ENCODE results near the gene AKIRIN2. TPM values are rescaled to one million over a fixed set of nuclear protein-coding genes. Genes with fewer than 3 reads are reported as not detected.

AKIRIN2 gene
- total and polyA plus RNA-seq, 8 donors, result 7.3 to 20.1 (median 10.2) TPM

DNA sequence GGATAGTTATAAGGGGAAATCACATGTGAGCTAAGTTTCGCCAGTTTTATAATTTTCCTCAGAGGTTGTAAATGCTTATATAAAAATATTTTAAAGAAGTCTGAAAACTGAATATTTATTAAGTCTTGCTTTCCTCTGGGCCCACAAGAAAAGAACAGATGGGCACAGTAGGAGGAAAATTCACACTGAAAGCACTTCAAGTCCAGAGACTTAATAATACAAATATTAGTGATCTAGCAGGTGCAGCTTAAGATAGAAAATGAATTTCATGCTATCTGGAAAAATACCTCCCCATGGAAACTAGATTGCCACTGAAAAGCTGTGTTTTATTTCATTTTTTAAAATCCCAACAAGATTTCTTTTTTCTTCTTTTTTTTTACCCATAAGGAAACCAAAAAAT, 64.9 kb downstream of the AKIRIN2 start:
- no peak overlapping the region for H3K27ac ChIP-seq
- FAIRE-seq (no peak), ATAC-seq (no peak), DNase-seq (no peak)
- H3K36me3 ChIP-seq, result peaks cover 0 to 5% (median 0%) of the 10 kb centered on the region in 3 donors
- H3K27me3 ChIP-seq, result no peaks in the 10 kb centered on the region
- no peaks in the 10 kb centered on the region for H3K4me1 ChIP-seq
- H3K4me3 ChIP-seq, result no peak overlapping the region
- TF ChIP-seq CTCF (IDR thresholded peaks at IDR 0.05), result no peak
- WGBS, 2 donors, result 96 to 97% methylated on average over 1 of the region's 1 CpG
- intact Hi-C loops (cut with DNase I), result no loop called here
- no peaks in the 10 kb centered on the region for H3K9me3 ChIP-seq

- no peaks in the 10 kb centered on the region for H3K4me1 ChIP-seq
- H3K27ac ChIP-seq, result no peak overlapping the region
- intact Hi-C loops (cut with DNase I), result no loop called here
- peaks cover 0 to 5% (median 0%) of the 10 kb centered on the region in 3 donors for H3K36me3 ChIP-seq
- ATAC-seq (no peak), FAIRE-seq (no peak), DNase-seq (no peak)
- no peaks in the 10 kb centered on the region for H3K9me3 ChIP-seq
- WGBS, 2 donors, result 84 to 93% methylated on average over 1 of the region's 1 CpG
- H3K4me3 ChIP-seq, result no peak overlapping the region
- TF ChIP-seq CTCF (IDR thresholded peaks at IDR 0.05), result no peak
- H3K27me3 ChIP-seq, result no peaks in the 10 kb centered on the region
These were observed 65.7 kb downstream of the AKIRIN2 start for GRCh38 chr6:87636315-87636714.

DNA sequence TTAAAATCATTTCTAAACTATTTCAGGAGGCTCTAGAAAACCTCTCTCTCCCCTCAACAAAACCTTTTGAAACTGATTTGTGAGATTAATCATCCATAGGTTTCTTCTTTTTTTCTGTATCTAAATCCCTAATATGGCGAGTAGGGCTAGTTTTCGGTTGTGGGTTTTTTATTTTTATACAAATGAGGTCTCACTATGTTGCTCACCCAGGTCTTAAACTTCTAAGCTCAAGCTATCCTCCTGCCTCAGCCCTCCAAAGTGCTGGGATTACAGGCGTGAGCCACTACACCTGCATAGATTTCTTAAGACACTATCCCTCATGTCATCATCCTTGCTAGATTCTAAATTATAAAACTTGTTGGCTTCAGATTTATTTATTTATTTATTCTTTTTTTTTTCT, 68.2 kb downstream of the AKIRIN2 start:
- H3K4me1 ChIP-seq, result no peaks in the 10 kb centered on the region
- no peak overlapping the region for H3K4me3 ChIP-seq
- no peak for TF ChIP-seq CTCF (IDR thresholded peaks at IDR 0.05)
- no peaks in the 10 kb centered on the region for H3K27me3 ChIP-seq
- intact Hi-C loops (cut with DNase I), result no loop called here
- FAIRE-seq, result no peak
- 92 to 96% methylated on average over 3 of the region's 3 CpGs for WGBS, 2 donors
- no peak for DNase-seq
- no peak overlapping the region for H3K27ac ChIP-seq
- no peak for ATAC-seq
- H3K9me3 ChIP-seq, result no peaks in the 10 kb centered on the region
- H3K36me3 ChIP-seq, result peaks cover 0 to 5% (median 0%) of the 10 kb centered on the region in 3 donors

DNA sequence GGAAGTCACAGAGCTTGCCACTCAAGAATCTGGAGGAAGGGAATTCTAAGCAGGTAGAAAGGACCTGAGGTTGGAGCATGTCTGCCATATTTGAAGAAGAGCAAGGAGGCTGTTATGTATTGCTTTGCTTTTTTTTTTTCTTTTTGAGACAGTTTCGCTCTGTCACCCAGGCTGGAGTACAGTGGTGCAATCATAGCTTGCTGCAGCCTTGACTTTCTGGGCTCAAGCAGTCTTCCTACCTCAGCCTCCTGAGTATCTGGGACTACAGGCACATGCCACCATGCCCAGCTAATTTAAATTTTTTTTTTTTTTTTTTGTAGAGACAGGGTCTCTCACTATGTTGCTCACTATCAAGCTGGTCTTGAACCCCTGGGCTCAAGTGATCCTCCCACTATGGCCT, 71.3 kb downstream of the AKIRIN2 start:
- intact Hi-C loops (cut with DNase I), result no loop called here
- FAIRE-seq (no peak), DNase-seq (no peak), ATAC-seq (no peak)
- WGBS, 2 donors, result 100% methylated on average over 1 of the region's 1 CpG
- Histone ChIP-seq H3K27me3 (no peaks in the 10 kb centered on the region), H3K4me1 (no peaks in the 10 kb centered on the region), H3K9me3 (no peaks in the 10 kb centered on the region), H3K27ac (no peak overlapping the region), H3K36me3 (no peaks in the 10 kb centered on the region), H3K4me3 (no peak overlapping the region)
- no peak for TF ChIP-seq CTCF (IDR thresholded peaks at IDR 0.05)

DNA sequence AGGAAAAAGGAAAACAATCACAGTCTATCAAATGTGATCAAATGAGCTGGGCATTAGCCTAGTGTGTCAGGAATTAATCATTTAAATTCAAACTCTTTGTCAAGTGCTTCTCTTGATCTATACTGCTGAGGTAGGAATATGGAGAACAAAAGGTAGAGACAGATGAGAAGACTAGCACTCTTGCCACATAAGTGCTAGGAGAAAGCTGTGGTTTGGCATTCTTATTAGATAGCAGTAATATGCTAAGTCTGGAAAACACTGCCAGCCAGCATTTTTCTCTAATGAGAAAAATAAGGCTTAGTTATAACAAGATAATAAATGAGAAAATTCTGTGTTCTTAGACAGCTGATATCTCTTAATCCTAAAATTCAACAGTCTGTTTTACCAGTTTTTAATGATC, 73.2 kb downstream of the AKIRIN2 start:
- intact Hi-C loops (cut with DNase I), result no loop called here
- no peak for ATAC-seq
- no peaks in the 10 kb centered on the region for H3K9me3 ChIP-seq
- TF ChIP-seq CTCF (IDR thresholded peaks at IDR 0.05), result no peak
- no peak for DNase-seq
- no peak overlapping the region for H3K27ac ChIP-seq
- no peaks in the 10 kb centered on the region for H3K36me3 ChIP-seq
- no peaks in the 10 kb centered on the region for H3K4me1 ChIP-seq
- FAIRE-seq, result no peak
- H3K27me3 ChIP-seq, result no peaks in the 10 kb centered on the region
- H3K4me3 ChIP-seq, result no peak overlapping the region

All from pancreas (tissue), 10 donors.